ENCODE measurements around the gene SNURF.

- TF ChIP-seq CTCF (IDR thresholded peaks at IDR 0.05) (no peak), POLR2AphosphoS5 (IDR thresholded peaks at IDR 0.05) (no peak)
These were observed 22.1 kb downstream of the SNURF start for GRCh38 chr15:24976932-24977331.

Data from gastroesophageal sphincter (tissue), 3 donors.